HG03378 (cell line): ENCODE measurements around the gene ATP6V1D.
"Not testable (repeated sequence)": the region's sequence is repeated elsewhere in the genome, so short reads cannot be mapped to it uniquely, and the experiment has no call there.

ENCODE experiments used
- ATAC-seq: cut with Tn5 transposase; IDR thresholded peaks from one replicate; pipeline ENCODE4 v1.9.1; 2021; ENCODE audit warnings: mild to moderate bottlenecking, moderate library complexity; ENCODE audit not compliant: unreplicated experiment

The ATP6V1D gene

GRCh38 chr14:67371247-67372148 lies 11.9 kb upstream of the ATP6V1D start:
- no peak for ATAC-seq

- no peak for ATAC-seq
These were observed 11.2 kb upstream of the ATP6V1D start for GRCh38 chr14:67370830-67371229.

DNA sequence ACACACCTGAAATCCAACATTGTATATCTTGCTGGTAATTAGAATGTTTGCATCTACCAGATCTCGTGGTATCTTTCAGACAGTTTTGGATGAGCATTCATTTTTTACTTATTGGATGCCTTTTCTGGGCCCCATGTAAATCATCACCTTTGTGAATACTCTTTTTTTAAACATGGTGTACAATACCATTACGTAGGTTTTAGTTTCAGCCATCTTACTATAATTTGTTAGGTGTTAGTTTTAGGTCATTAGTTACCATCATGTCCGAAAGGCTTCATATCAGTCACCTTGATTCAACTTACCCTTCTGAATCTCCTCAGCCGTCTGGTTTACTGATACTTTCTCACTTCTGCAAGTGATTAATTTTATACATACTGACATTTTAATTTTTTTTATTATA lies 5.9 kb upstream of the ATP6V1D start:
- no peak for ATAC-seq

DNA sequence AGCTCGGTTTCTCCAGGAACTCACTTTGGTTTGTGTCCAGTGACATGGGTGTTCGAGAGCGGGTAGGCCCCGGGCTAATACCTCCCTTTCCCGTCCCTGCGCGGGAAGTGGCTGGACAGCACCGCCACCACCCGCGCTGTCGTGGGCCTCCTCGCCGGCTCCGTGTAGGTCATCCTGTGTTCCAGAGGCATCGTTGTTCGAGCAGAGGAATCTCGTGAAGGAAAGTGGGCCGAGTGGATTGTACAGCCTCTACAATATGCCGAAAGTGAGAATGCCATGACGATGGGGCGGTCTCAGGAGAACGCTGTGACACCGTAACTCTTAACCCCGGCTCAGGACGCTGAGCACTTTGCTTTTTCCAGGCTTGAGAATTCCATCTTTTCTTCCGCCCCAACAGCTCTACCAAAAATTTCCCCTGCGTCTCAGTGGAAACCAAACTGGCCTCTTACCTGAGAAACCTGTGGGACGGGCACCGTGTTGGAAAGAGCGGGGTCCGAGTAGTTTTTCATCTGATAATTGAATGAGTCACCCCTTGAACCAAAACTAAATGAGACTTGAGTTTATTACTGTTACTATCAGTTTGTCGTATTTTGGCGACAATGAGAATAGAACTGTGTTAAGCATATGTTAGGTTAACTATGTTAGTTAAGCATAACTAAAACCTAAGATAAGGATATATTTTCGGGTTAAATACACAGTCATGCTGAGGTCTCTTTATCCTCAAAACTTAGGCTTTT lies 1.0 kb upstream of the ATP6V1D start:
- peak; percentile 19 for ATAC-seq

DNA sequence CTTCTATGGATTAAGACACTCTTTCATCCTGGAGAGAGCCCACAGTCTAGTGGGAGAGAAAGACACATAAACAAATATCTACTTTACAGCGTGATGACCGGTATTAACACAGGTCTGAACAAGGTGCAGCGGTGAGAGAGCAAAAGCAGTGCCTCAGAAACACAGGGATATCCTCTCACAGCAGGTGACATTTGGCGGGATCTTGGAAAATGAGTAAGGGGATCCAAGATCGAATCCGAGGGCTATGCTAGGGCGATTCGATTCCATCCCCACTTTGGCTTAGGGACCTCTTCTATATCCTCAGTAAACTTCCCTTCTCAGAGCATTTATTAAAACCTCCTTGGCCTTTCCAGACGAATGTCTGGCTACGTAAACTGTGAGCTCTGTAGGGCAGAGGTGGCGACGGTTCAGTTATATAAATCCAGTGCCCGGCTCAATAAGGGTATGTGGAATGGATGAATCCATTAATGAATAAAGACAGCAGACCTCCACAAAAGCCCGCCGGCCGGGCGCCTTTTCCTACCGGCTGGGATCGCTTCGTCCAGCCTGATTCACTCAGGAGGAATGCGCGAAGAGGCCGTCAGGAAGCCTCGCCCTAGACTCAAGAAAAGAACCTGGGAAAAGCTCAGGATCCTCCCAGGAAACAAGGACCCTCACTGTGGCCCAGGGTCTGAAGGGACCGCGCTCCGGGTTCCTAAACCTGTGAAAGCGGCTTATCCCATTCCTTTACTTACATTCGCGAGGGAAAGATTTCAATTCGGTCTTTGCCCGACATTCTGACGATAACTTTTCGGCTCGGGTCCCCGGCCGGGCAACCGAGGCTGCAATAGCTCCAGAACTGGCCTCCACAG lies 455 bp downstream of the ATP6V1D start:
- ATAC-seq, result no peak

DNA sequence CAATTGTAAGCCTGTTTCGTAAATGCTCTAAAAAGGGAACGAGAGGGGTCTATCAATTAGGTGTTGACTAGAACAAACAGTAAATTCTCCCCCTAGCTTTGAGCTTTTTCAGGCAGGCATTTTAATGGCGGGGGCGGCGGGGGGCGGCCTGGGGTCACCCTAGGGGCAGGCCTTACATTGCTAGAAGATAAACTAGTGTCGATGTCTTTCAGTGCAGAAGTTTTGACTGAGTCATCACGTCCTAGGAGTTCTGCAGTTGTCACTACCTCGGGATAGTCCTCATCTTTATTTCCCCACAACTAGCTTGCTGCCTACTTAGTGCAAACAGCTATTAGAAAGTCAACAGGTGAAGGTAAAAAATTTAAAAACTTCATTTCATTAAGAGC lies 1.6 kb downstream of the ATP6V1D start:
- ATAC-seq, result no peak

GRCh38 chr14:67357186-67357968 lies 2.2 kb downstream of the ATP6V1D start:
- ATAC-seq, result no peak

DNA sequence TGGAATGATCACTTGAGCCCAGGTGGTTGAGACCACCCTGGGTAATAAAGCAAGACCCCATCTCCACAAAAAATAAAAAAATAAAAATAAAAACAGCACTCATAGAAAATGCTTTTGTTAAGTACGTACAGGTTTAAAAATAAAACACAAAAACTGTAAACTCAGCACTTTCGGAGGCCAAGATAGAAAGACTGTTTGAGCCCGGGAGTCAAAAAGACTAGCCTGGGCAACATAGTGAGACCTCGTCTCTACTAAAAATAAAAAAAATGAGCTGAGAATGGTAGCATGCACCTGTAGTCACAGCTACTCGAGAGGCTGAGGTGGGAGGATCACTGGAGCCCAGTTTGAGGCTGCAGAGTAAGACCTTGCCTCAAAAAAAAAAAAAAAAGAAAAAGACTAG lies 7.5 kb downstream of the ATP6V1D start:
- no peak for ATAC-seq

GRCh38 chr14:67345583-67345982 lies 14.0 kb downstream of the ATP6V1D start:
- ATAC-seq, result no peak

DNA sequence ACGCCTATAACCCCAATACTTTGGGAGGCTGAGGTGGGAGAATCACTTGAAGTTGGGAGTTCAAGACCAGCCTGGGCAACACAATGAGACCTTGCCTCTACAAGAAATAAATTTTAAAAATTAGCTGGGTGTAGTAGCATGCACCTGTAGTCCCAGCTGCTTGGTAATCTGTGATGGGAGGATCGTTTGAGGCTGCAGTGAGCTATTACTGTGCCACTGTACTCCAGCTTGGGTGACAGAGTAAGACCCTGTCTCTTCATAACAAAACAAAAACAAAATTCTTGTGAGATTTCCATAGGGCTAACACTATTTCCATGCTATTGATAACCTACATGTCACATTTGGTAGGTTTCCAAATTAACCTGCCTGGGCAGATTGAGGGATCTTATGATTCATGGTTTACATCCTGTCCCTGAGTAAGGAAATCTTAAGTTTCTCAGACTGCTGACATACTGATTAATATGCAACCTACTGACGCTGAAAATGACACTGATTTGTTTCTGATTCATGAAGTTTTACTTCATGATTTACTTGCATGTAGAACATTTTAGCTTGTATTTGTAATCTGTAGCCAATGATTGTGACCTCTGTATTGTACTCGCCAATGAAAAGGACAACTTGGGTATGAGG lies 15.9 kb downstream of the ATP6V1D start:
- no peak for ATAC-seq

- not testable (repeated sequence) for ATAC-seq
These were observed 18.4 kb downstream of the ATP6V1D start for GRCh38 chr14:67341231-67341630.

DNA sequence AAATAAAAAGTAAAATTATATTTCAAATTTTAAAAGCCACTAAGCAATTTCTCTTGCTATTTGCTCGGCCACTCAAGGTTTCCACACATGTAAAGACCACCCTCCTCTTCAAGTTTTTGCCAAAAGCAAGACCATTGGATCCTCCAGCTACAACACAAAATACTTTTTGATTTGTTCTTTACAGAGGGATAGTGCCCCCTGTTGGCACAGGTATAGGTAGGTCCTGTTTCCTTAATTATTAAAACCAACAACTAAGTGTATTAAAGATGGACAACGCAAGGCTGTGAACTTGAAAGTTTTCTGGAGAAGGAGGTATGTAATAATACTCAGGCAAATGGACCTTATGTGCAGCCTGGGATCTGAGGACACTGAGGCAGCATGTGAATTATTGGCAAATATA lies 23.8 kb downstream of the ATP6V1D start:
- ATAC-seq, result no peak

GRCh38 chr14:67332468-67332867 lies 27.1 kb downstream of the ATP6V1D start:
- no peak for ATAC-seq

DNA sequence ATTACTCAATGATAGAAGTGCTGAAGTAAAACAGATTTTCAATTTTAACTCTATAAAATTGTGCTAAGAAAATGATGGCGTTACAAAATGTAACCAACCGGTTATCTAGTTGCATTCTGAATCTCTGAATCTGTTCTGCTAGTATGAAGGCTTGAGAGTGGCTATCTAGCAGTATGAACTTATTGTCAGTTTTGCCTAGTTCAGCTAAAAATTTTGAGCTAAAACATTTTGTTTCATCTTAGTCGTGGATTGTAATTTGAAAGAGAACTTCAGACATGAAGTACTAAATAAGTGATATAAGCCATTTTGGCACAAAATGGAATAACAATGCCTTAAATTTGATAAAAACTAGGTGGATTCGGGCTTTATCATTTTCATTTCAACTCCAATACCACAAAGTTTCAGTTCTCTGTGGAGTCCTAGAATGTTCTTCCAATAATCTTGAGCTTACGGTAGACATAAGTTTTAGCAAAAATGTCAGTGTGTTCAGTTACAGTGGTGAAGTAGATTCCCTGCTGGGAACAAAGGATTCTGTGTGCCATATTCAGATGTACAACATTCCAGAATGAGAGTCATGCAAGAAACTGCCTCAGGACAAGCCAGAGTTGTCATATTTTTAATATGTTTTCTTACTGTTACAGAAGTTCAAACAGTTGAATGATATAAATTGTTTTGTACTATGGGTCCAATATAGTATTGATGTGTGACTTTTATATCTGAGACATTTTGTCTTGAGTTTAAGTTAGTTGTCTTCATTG lies 28.1 kb downstream of the ATP6V1D start:
- no peak for ATAC-seq

DNA sequence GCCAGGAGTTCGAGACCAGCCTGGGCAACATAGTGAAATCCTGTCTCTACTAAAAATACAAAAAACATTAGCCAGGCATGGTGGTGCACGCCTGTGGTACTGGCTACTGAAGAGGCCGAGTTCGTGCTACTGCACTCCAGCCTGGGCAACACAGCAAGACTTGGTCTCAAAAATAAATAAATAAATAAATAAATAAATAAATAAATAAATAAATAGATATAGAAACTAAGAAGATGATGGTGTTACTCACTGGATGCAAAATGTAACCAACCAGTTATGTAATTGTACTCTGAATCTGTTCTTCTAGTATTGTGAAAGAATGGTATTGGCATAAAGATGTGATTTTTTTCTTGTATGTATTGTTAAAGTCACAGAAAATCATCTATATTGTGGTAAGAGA lies 29.9 kb downstream of the ATP6V1D start:
- not testable (repeated sequence) for ATAC-seq

DNA sequence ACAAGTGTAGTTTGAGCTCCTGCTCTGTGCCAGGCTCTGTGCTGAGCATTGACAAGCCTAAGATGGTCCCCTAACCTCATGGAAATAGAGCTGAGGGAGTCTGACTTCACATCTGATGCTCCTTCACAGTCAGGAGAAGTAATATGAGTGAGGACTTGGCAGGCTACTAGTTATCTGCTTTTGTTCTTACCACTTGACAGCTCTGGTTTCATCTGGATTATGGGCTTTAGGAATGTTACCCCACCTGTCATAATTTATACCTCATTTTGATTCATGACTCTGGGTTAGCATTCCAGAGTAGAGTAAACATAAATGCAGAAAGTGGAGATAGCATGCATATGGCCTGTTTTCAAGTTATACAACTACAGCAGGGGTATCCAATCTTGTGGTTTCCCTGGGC lies 40.5 kb downstream of the ATP6V1D start:
- ATAC-seq, result no peak

DNA sequence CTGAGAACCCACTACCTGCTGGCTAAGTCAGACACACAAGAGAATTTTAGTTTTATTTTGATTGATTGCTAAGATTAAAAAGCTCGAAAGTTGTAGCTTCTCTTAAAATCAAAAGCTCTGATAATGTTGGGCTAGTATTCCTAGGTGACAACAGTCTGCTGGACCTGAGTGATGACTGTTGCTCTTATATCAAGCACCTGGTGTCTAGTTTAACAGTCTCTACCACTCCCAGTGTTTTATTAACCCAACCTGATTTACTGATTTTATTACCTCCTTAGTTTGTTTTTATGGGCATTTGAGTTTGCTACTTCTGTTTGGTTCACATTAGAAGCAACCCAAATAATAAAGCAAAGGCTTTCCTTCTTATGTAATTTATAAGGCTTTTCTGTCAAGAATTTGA lies 41.8 kb downstream of the ATP6V1D start:
- ATAC-seq, result no peak

DNA sequence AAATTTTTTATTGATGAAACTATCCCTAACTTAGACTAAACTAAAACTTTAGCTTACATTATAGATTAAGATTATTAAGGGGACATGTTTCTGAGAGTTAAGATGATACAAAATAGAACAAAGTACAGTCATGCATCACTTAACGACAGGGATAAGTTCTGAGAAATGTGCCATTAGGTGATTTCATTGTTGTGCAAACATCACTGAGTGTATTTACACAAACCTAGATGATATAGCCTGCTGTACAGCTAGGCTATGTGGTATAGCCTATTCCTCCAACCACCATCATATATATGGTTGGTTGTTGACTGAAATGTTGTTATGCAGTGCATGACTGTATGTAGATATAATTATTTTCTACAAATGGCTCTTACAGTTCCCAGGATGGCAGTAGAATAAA lies 46.5 kb downstream of the ATP6V1D start:
- ATAC-seq, result no peak

DNA sequence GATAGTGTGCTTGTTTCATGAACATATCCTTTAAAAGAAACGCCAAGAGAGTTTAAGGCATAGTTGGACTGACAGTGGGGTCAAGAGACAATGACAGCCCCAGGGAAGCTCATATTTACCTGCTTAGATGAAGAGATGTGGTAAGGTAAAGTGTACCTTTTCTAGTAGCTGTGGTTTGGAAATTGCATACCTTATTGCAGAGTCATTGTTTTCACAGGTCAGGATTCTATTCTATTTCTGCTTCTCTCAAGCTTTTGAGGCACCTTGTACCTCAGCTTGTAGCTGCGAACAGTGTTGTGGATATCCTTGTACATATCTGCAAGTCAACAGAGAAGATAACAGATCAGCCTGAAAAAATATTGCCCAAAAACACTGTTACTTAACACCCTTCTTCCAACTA lies 47.7 kb downstream of the ATP6V1D start:
- no peak for ATAC-seq
